GM10847 (cell line): ENCODE measurements around the gene PCP4.

Source experiments
- POLR2A ChIP-seq: IDR thresholded peaks from 2 replicates; pipeline ENCODE4 v1.6.1; 2011; ENCODE audit not compliant: insufficient read length; ENCODE audit errors: extremely low read depth

The PCP4 gene

DNA sequence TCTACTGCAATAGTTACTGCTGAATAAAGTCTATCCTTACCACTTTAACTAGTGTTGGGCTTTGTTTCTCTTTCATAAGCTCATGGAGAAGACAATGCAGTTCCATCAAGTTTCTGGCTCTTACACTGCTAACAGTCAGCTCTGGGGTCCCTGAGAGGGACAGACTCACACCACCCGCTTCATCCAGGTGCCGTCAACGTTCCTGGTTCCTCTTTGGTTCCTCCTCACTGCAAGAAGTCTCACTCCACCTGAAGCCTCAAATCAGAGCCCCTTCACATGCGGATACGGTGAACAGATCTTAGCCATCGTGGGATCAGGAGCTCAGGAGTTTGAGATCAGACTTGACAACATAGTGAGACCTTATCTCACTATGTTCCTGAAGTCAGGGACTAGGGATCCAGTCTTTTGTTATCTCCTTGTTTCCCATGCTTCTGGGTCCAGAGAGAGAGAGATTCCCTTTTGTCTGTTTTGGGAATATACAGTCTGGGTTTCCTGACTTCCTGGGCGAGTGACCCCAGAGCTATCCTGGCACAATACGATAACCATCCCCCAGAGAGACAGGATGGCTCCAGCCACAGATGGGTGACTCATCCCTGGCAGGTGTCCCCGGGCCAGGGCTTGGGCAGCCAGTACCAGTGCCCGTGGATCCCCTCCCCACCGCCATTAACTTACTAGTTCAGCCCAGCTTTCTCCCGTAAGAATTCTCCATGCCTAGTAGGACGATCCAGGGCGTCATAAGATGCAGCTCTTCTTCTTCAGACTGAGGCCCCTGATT is 14.3 kb upstream of the PCP4 start:
- TF ChIP-seq POLR2A = no peak

GRCh38 chr21:39854572-39854971 is 12.7 kb upstream of the PCP4 start:
- TF ChIP-seq POLR2A = no peak

DNA sequence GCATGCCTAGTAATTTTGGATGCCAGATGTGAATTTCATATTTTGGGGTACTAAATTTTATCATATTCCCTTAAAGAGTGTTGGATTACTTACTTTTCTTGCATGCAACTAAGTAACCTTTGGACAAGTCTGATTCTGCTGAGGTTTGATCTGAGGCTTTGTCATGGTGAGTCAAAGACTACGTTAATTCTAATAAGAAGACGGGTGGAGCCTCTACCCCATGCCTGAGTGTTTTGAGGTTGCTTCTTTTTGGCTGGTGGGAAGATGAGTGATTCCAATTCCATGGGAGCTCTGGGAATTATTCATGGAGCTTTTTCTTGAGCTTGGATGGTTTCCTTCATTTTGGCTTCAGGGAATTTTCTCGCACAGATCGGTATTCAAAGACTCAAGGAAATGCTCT is 11.6 kb upstream of the PCP4 start:
- no peak for TF ChIP-seq POLR2A

GRCh38 chr21:39860600-39860999 is 6.6 kb upstream of the PCP4 start:
- TF ChIP-seq POLR2A = no peak

DNA sequence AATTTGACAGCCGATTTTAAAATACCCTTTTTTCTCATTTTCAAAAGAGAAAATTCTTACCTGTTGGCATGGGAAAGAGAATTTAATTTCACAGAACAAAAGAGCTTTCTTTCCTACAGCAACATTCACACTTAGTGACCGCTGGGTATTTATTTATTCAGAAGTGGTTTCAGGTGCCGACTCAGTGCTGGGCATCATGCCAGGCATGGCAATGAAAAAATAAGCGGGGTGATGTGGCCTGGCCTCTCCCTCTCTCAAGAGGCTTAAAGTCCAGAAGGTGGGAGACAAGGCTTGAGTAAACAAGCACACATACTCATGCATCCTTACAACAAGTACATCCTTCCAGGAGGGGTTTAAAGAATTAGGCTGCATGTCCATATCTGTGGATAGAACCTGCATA is 4.1 kb upstream of the PCP4 start:
- no peak for TF ChIP-seq POLR2A

DNA sequence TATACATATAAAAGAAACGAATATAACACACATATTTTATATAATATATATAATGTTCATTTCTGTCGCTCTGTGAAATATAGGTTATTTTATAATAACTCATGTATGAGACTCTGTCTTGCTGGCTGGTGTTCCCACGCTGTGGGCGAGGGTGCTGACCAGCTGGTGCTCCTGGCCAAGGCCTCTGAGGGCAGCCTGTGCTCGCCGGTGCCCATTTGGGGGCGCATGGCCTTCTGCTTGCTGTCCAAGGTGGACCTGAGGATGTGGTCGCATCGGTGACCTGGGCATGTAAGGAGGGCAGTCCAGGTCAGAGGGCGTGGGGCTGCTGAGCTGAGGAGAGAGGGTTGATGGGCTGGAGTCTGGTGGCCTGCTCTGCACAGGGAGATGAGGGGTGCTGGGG is 1.1 kb upstream of the PCP4 start:
- no peak for TF ChIP-seq POLR2A

DNA sequence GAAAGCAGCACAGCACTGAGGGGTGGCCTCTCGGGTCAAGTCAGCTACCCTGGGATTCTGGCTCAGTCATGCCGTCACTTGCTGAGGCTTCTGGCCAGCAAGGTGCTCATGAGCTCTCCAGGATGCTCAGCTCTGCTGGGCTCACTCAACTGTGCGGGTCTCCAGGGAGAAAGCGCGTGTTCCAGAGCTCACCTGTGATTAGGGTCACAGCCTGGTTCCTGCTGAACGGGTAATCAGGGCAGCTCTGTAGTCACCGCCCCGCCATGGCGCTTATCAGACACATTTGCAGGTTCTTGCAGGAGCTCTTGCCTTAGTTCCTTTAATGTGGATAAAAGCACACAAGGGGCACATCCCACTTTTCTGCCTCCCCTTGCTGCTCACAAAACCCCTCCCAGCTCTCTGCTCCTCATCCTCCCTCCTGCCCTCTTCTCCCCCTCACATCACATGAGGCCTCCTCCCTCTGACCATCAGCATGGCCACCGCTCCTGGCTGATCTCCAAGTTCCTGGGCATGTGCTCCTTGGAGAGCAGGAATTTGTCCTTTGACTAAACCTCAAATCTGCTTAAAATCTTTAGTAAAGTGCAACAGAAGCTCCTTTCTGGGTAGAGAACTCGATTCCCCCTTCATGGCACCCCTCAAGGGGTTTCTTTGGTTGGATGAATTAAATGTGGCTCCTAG is 2.0 kb downstream of the PCP4 start:
- no peak for TF ChIP-seq POLR2A

DNA sequence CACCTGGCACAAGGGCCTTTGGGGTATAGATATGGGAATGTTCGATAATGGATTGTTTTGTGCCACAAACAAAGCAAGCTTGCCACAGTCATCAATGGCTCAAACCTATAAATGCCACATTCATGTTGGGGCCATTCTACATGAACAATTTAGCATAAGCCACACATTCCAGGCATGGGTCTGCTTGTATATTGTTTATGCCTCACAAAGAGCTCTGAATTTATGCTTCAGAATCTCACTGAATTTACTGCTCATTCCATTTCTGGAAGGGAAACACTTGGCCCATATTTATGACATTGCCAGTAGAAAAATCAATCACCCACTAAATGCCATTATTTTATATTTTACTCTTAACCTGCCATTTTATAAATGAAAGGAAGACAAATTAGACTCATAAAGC is 6.4 kb downstream of the PCP4 start:
- no peak for TF ChIP-seq POLR2A

- no peak for TF ChIP-seq POLR2A
Measured at GRCh38 chr21:39874206-39874605, 7.0 kb downstream of the PCP4 start.

DNA sequence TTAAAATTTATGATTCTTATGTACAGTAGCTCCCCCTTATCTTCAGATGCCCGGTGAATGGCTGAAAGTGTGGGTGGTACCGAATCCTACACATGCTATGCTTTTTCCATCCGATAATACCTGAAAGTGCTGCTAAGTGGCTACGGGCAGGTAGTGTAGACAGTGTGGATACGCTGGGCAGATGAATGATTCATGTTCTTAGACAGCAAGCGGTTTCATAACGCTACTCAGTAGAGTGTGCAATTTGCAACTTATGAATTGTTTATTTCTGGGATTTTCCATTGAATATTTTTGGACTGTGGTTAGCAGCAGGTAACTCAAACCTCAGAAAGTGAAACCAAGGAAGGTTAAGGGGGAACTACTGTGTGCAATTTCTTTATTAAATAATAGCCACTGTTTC is 7.5 kb downstream of the PCP4 start:
- no peak for TF ChIP-seq POLR2A

GRCh38 chr21:39881661-39882060 is 14.4 kb downstream of the PCP4 start:
- no peak for TF ChIP-seq POLR2A

DNA sequence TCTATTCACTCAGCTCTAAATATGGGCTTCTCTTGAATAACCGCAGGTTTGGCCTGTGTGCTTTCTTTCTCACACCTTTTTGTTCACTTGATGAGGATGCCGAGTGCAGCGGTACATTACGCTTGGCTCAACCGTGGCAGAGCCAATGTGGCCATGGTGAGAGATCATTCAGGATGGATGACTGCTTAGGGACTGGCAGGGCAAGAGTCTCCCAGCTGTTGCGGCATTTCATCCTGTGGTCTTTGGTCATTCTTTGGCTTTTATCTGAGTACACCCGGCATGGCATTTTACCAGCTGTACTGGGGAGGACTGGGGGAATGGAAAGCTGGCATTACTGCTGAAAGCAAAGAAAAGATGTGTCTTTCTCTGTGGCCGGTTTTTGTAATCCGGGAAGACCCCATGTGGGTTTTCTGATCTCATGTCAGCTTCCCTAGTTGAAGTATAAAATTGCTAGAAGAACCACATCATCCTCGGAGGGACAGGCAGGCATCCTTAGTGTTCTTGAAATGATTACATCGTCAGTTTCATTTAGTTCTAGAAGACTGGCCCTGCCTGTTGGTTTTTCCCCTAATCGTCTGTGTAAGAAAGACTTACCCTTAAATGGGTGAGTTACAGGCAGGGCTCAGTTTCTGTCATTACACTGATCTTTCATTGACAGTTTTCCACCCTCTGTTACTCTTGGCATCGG is 15.1 kb downstream of the PCP4 start:
- no peak for TF ChIP-seq POLR2A

GRCh38 chr21:39882839-39883195 is 15.6 kb downstream of the PCP4 start:
- TF ChIP-seq POLR2A = no peak

DNA sequence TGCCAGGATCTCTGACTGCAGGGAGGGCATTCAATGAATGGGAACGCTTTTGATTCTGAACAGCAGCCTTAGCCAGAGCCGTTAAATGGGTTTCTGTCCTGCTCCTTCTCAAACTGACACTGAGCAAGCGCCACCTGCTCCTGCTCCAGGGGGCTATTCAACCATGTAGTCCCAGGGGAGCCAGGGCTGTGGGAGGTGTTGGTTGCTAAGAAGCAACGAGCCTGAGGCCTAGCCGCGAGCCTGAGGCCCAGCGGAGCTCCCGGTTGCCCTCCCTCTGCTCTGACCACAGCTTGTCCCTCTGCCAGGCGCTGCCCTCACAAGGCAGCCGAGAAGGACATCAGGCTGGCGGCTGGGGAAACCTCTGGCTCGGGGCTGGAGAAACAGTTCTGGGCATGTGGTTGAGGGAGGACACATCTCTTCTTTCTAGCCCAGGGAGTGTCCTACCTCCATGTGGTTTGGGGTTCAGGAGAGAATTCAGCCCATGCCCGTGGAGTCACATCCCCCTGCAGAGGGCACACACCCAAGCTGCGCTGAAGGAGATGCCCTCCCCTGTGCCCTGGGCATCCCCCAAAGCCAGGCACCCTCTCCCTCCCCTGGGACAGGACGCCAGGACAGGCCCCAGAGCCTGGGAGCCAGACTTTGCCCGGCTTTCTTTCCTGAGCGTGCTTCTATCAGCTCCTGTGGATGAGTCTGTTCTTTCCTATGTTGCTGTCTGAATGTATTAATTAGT is 18.0 kb downstream of the PCP4 start:
- no peak for TF ChIP-seq POLR2A

DNA sequence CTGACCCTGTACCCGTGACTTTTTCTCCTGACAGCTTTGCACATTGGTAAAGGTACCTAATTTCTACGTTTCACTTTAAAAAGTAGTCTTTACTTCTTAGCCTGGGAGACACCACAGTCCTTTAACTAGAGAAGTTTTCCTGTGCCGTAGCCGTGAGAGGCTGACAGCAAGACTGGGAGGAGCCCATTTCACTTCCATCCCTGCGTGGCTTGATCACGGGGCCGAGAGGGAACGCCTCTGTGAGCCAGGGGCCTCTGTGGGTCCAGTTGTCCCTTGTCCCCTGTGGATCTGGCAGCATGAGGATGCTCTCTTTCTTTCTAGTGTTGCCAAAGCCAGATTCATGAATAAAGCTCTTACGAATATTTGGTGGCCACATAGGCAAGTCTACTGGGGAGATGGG is 21.6 kb downstream of the PCP4 start:
- TF ChIP-seq POLR2A = no peak

DNA sequence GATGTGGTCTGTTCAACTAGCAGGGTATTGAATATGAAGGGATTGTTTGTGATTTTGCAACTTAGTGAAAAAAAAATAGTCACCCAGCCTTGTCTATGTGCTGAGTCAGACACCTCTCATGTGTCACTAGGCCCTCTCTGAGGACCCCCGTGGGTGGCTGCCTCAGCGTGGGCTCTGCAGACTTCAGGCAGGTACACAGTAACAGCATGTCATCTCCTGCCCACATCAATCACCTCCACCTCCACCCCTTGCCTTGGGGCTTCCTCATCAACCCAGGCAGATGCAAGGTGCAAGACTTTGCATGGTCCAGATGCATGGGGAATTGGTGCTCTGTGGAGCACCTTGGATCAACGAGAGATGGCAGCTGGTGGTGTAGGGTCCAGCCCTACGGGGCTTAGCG is 23.9 kb downstream of the PCP4 start:
- no peak for TF ChIP-seq POLR2A

GRCh38 chr21:39900491-39900890 is 33.3 kb downstream of the PCP4 start:
- no peak for TF ChIP-seq POLR2A
